A549 (cell line): ENCODE measurements around the gene ITGB1BP1. TPM values are rescaled to one million over a fixed set of nuclear protein-coding genes. Genes with fewer than 3 reads are reported as not detected.

Source experiments
- ATAC-seq, 2 experiments: fragments of 200-7000 bp in 1 of 2; fragments of >200 bp in 1 of 2; cut with Nextera tagmentation in 1 of 2; cut with Tn5 transposase in 1 of 2; 3 replicates each; pipeline versions ENCODE4 v1.8.0 to v1.9.1; 2018 to 2020; ENCODE audit warnings: mild to moderate bottlenecking in 1 of 2, moderate library complexity in 1 of 2
- CTCF ChIA-PET: fragments of 300-600 bp; sonication (Branson Sonifier 250); formaldehyde crosslinking; extraction: SDS; loops from one replicate; lab custom pipeline; 2021; ENCODE audit warnings: antibody characterized with exemption, inconsistent platforms; lab: Yijun Ruan, JAX
- POLR2A ChIA-PET: fragments of 350-600 bp; formaldehyde crosslinking; extraction: SDS; loops from one replicate; lab custom pipeline; 2021; ENCODE audit warnings: antibody characterized with exemption, inconsistent platforms; lab: Yijun Ruan, JAX
- DNase-seq, 2 experiments: peaks; one replicate each; pipeline versions ENCODE4 v3.0.0 to v3.0.0-alpha.2; 2011 to 2016; ENCODE audit warnings: low read depth in 1 of 2, low spot score in 1 of 2
- FAIRE-seq: peaks from 2 replicates; lab custom pipeline; 2011; peaks lifted over from hg19 to GRCh38; lab: Jason Lieb, UNC
- H3K27ac ChIP-seq, 2 experiments: fragments of >200 bp; sonication (Bioruptor Twin); formaldehyde crosslinking; 3 replicates each; pipeline ENCODE4 v1.5.1; 2016 to 2017
- H3K4me1 ChIP-seq: fragments of >200 bp; sonication (Bioruptor Twin); formaldehyde crosslinking; 3 replicates; pipeline ENCODE4 v1.6.1; 2016
- H3K4me2 ChIP-seq: fragments of >200 bp; sonication (Bioruptor Twin); formaldehyde crosslinking; 3 replicates; pipeline ENCODE4 v1.6.1; 2016
- H3K4me3 ChIP-seq: fragments of >200 bp; sonication (Bioruptor Twin); formaldehyde crosslinking; 3 replicates; pipeline ENCODE4 v1.5.1; 2016
- H3K9me3 ChIP-seq: fragments of >200 bp; sonication (Bioruptor Twin); formaldehyde crosslinking; 3 replicates; pipeline ENCODE4 v1.6.1; 2016
- CBX2 ChIP-seq: fragments of 200-600 bp; sonication (generic); IDR thresholded peaks from 2 replicates; pipeline ENCODE4 v1.6.1; 2016; ENCODE audit warnings: low read depth, mild to moderate bottlenecking, borderline replicate concordance
- CHD2 ChIP-seq: fragments of 150-350 bp; IDR thresholded peaks from 2 replicates; pipeline ENCODE4 v1.6.1; 2014; ENCODE audit warnings: low read length; ENCODE audit not compliant: partially characterized antibody
- CHD4 ChIP-seq: fragments of 200-600 bp; sonication (generic); IDR thresholded peaks from 2 replicates; pipeline ENCODE4 v1.6.1; 2016; ENCODE audit warnings: antibody characterized with exemption, mild to moderate bottlenecking, borderline replicate concordance
- EHF ChIP-seq: fragments of 250-450 bp; sonication (Bioruptor Pico); IDR thresholded peaks from 2 replicates; pipeline ENCODE4 v1.5.0; 2020; ENCODE audit warnings: mild to moderate bottlenecking
- EHMT2 ChIP-seq: fragments of 200-600 bp; sonication (generic); IDR thresholded peaks from 2 replicates; pipeline ENCODE4 v1.6.1; 2016; ENCODE audit warnings: antibody characterized with exemption, low read depth, mild to moderate bottlenecking, moderate library complexity
- EP300 ChIP-seq, 2 experiments: fragments of >200 bp; sonication (Bioruptor Twin); formaldehyde crosslinking; IDR thresholded peaks; 2 replicates in 1 of 2; 3 replicates in 1 of 2; pipeline ENCODE4 v1.6.1; 2016 to 2017
- ESRRA ChIP-seq: fragments of 150-350 bp; IDR thresholded peaks from 2 replicates; pipeline ENCODE4 v1.6.1; 2014; ENCODE audit warnings: mild to moderate bottlenecking, low read length, borderline replicate concordance
- FOSB ChIP-seq: fragments of 250-450 bp; sonication (Bioruptor Pico); IDR thresholded peaks from 2 replicates; pipeline ENCODE4 v1.5.0; 2020; ENCODE audit warnings: mild to moderate bottlenecking, moderate library complexity
- FOXS1 ChIP-seq: fragments of 250-450 bp; sonication (Bioruptor Pico); IDR thresholded peaks from 2 replicates; pipeline ENCODE4 v1.5.0; 2020; ENCODE audit warnings: mild to moderate bottlenecking, moderate library complexity
- GATA3 ChIP-seq: IDR thresholded peaks from 2 replicates; pipeline ENCODE4 v1.6.1; 2012; ENCODE audit warnings: borderline replicate concordance
- HDAC2 ChIP-seq: fragments of 200-600 bp; sonication (generic); IDR thresholded peaks from 2 replicates; pipeline ENCODE4 v1.6.1; 2016
- HEYL ChIP-seq: fragments of 250-450 bp; sonication (Bioruptor Pico); IDR thresholded peaks from 2 replicates; pipeline ENCODE4 v1.8.0; 2021; ENCODE audit warnings: mild to moderate bottlenecking, moderate library complexity
- HOXA7 ChIP-seq: fragments of 250-450 bp; sonication (Bioruptor Pico); IDR thresholded peaks from 2 replicates; pipeline ENCODE4 v1.5.0; 2020; ENCODE audit warnings: mild to moderate bottlenecking, moderate library complexity
- HOXB13 ChIP-seq: fragments of 250-450 bp; sonication (Bioruptor Pico); IDR thresholded peaks from 2 replicates; pipeline ENCODE4 v1.5.0; 2020; ENCODE audit warnings: low read depth, mild to moderate bottlenecking, moderate library complexity
- HOXB5 ChIP-seq: fragments of 250-450 bp; sonication (Bioruptor Pico); IDR thresholded peaks from 2 replicates; pipeline ENCODE4 v1.5.0; 2020; ENCODE audit warnings: mild to moderate bottlenecking, moderate library complexity
- JUN ChIP-seq, 2 experiments: fragments of >200 bp; sonication (Bioruptor Twin); formaldehyde crosslinking; IDR thresholded peaks; 2 replicates in 1 of 2; 3 replicates in 1 of 2; pipeline ENCODE4 v1.6.1; 2016 to 2017
- JUNB ChIP-seq: fragments of >200 bp; sonication (Bioruptor Twin); formaldehyde crosslinking; IDR thresholded peaks from 2 replicates; pipeline ENCODE4 v1.6.1; 2016
- KDM5A ChIP-seq: fragments of 200-600 bp; sonication (generic); IDR thresholded peaks from 2 replicates; pipeline ENCODE4 v1.6.1; 2016; ENCODE audit warnings: antibody characterized with exemption, mild to moderate bottlenecking
- MAZ ChIP-seq: fragments of 150-350 bp; IDR thresholded peaks from 2 replicates; pipeline ENCODE4 v1.6.1; 2014; ENCODE audit warnings: antibody characterized with exemption, low read depth, low read length, borderline replicate concordance
- NR3C1 ChIP-seq: fragments of >200 bp; sonication (Bioruptor Twin); formaldehyde crosslinking; IDR thresholded peaks from 3 replicates; pipeline ENCODE4 v1.6.1; 2017
- POLR2A ChIP-seq: IDR thresholded peaks from 2 replicates; pipeline ENCODE4 v1.6.1; 2012; ENCODE audit warnings: mild to moderate bottlenecking, low read length
- RAD21 ChIP-seq, 2 experiments: fragments of >200 bp in 1 of 2; sonication (Bioruptor Twin) in 1 of 2; formaldehyde crosslinking in 1 of 2; IDR thresholded peaks in 1 of 2; conservative IDR thresholded peaks in 1 of 2; 2 replicates in 1 of 2; 3 replicates in 1 of 2; pipeline ENCODE4 v1.6.1; 2012 to 2018; ENCODE audit warnings: inconsistent platforms in 1 of 2
- RNF2 ChIP-seq: fragments of 200-600 bp; sonication (generic); IDR thresholded peaks from 2 replicates; pipeline ENCODE4 v1.6.1; 2016; ENCODE audit warnings: low read depth, mild to moderate bottlenecking, antibody characterized with exemption, moderate library complexity, borderline replicate concordance
- TP53 ChIP-seq: fragments of 250-450 bp; sonication (Bioruptor Pico); IDR thresholded peaks from 2 replicates; pipeline ENCODE4 v1.5.0; 2021; ENCODE audit warnings: mild to moderate bottlenecking, moderate library complexity
- ZC3H11A ChIP-seq: fragments of 450-650 bp; IDR thresholded peaks from 2 replicates; pipeline ENCODE4 v1.6.1; 2014; ENCODE audit warnings: antibody characterized with exemption, mild to moderate bottlenecking
- ZFP36 ChIP-seq: fragments of 450-650 bp; IDR thresholded peaks from 2 replicates; pipeline ENCODE4 v1.6.1; 2014; ENCODE audit warnings: borderline replicate concordance; ENCODE audit not compliant: partially characterized antibody
- WGBS: methylation state at CpG from one replicate; pipeline ENCODE4 v1.1.6; 2017; ENCODE audit errors: missing lambda C conversion rate; 5-methylcytosine and 5-hydroxymethylcytosine counted together
- polyA plus RNA-seq, 4 experiments: library from polyadenylated mRNA; depleted of rRNA in 3 of 4; stranded (reverse); fragments of >200 nt; fragmentation: RNase III in 1 of 4; extraction: RNeasy Plus Mini Kit Qiagen cat#74134 plus additional on column Dnase treatment in 1 of 4; gene quantifications; 2 replicates in 3 of 4; 3 replicates in 1 of 4; pipeline ENCODE4 v1.2.3, GENCODE V29; 2011 to 2017
- TF ChIP-seq, protein P1 (sequence below): fragments of 200-600 bp; sonication (generic); IDR thresholded peaks from 2 replicates; pipeline ENCODE4 v1.6.1; 2016; ENCODE audit warnings: antibody characterized with exemption, mild to moderate bottlenecking, moderate library complexity
- TF ChIP-seq, protein P2 (sequence below): fragments of 250-450 bp; sonication (Bioruptor Pico); IDR thresholded peaks from 2 replicates; pipeline ENCODE4 v1.5.0; 2021; ENCODE audit warnings: mild to moderate bottlenecking, moderate library complexity, borderline replicate concordance
- TF ChIP-seq, protein P3 (sequence below): fragments of 150-350 bp; IDR thresholded peaks from 2 replicates; pipeline ENCODE4 v1.6.1; 2014; ENCODE audit warnings: low read depth, mild to moderate bottlenecking, low read length

ITGB1BP1 gene
- polyA plus RNA-seq, 2 of the 4 experiments (the other 2 are of a cell fraction) = 99.3 to 136 TPM

DNA sequence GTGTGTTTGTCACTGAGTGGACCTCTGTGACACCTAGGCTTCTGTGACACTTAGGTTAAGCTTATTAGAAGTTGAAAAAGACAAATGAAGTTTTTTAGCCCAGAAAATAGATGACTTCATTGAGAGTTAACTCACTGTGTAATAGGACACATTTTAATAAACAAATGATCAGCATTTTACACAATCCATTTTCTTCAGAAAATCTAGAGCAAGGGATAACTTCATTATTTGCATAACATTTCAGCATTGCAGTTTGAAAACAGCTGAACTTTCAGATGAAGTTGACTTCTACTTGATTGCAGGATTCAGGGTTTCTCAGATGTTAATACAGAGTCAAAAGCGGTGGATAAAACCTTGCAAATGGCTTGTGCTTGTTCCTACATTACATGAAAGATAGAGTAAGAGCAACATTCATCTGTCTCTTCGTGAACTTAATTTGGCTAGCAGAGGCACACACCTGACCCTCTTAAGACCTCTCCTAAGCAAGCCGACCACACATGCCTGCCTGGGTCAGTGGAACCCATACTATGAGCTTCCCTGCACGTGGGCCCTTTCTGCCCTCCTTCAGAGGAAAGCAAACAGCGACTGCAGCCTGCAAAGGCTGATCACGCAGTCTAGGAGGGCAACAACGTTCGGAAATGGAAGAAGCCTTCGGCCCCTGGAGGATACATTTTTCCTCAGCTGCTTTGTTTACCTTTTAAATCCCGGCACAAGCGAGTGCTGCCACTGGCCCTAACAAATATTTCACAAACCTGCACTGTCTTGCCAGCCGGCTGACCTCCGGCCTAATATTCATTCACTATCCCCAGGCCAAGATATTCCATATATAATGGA is 16.6 kb downstream of the ITGB1BP1 start:
- ATAC-seq (no peak), FAIRE-seq (no peak), DNase-seq (no peak)
- Histone ChIP-seq H3K4me3 (no peak overlapping the region), H3K4me1 (peaks cover 14% of the 10 kb centered on the region; the same call in 2 of the 3 replicates), H3K9me3 (no peaks in the 10 kb centered on the region), H3K4me2 (no peak overlapping the region), H3K27ac (no peak overlapping the region)
- WGBS = 80% methylated on average over 13 of the region's 13 CpGs
- ChIA-PET CTCF (interaction anchor here (1.3 kb wide), 1 partner anchor 264 kb away, joined by 3 read pairs; no protein-coding TSS in a partner anchor), POLR2A (no interaction called here)
- TF ChIP-seq HEYL (CRISPR knock-in tag) (no peak), CHD4 (no peak), NR3C1 (no peak), EP300 (IDR thresholded peaks at IDR 0.05) (no peak), FOSB (CRISPR knock-in tag) (no peak), MAZ (no peak), CBX2 (no peak)
- TF ChIP-seq, protein P1, sequence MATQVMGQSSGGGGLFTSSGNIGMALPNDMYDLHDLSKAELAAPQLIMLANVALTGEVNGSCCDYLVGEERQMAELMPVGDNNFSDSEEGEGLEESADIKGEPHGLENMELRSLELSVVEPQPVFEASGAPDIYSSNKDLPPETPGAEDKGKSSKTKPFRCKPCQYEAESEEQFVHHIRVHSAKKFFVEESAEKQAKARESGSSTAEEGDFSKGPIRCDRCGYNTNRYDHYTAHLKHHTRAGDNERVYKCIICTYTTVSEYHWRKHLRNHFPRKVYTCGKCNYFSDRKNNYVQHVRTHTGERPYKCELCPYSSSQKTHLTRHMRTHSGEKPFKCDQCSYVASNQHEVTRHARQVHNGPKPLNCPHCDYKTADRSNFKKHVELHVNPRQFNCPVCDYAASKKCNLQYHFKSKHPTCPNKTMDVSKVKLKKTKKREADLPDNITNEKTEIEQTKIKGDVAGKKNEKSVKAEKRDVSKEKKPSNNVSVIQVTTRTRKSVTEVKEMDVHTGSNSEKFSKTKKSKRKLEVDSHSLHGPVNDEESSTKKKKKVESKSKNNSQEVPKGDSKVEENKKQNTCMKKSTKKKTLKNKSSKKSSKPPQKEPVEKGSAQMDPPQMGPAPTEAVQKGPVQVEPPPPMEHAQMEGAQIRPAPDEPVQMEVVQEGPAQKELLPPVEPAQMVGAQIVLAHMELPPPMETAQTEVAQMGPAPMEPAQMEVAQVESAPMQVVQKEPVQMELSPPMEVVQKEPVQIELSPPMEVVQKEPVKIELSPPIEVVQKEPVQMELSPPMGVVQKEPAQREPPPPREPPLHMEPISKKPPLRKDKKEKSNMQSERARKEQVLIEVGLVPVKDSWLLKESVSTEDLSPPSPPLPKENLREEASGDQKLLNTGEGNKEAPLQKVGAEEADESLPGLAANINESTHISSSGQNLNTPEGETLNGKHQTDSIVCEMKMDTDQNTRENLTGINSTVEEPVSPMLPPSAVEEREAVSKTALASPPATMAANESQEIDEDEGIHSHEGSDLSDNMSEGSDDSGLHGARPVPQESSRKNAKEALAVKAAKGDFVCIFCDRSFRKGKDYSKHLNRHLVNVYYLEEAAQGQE = no peak

DNA sequence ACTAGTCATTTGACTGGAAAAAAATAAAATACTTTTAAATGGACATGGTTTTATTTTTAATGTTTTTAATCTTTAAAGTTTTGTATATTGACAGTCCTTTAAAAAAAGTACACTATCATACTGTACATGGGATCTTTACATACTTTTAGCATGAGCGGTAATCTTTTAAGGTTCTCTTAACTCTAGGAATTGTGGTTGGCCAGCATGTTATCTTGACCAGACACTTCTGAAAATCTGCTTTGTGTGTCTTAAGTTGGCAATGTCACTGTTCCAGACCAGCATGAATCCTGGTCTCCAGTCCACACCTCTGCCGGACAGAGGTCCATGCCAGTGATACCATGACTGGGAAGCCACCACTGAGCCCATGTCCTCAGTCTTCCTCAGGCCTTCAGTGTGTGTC is 17.7 kb downstream of the ITGB1BP1 start:
- FAIRE-seq (no peak), ATAC-seq (no peak), DNase-seq (no peak)
- POLR2A ChIA-PET = no interaction called here
- no peak overlapping the region for H3K4me3 ChIP-seq
- H3K27ac ChIP-seq = no peak overlapping the region
- no peak overlapping the region for H3K4me2 ChIP-seq
- peaks cover 16% of the 10 kb centered on the region; the same call in 2 of the 3 replicates for H3K4me1 ChIP-seq
- CTCF ChIA-PET = interaction anchor here (1.3 kb wide), 1 partner anchor 263 kb away, joined by 3 read pairs; no protein-coding TSS in a partner anchor
- no peak for TF ChIP-seq HDAC2
- no peak for TF ChIP-seq KDM5A
- TF ChIP-seq, protein P2, sequence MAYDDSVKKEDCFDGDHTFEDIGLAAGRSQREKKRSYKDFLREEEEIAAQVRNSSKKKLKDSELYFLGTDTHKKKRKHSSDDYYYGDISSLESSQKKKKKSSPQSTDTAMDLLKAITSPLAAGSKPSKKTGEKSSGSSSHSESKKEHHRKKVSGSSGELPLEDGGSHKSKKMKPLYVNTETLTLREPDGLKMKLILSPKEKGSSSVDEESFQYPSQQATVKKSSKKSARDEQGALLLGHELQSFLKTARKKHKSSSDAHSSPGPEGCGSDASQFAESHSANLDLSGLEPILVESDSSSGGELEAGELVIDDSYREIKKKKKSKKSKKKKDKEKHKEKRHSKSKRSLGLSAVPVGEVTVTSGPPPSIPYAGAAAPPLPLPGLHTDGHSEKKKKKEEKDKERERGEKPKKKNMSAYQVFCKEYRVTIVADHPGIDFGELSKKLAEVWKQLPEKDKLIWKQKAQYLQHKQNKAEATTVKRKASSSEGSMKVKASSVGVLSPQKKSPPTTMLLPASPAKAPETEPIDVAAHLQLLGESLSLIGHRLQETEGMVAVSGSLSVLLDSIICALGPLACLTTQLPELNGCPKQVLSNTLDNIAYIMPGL (CRISPR knock-in tag) = no peak
- TF ChIP-seq CHD2 = no peak
- no peak for TF ChIP-seq EHF (CRISPR knock-in tag)
- WGBS = 95% methylated on average over 2 of the region's 2 CpGs
- no peaks in the 10 kb centered on the region for H3K9me3 ChIP-seq

DNA sequence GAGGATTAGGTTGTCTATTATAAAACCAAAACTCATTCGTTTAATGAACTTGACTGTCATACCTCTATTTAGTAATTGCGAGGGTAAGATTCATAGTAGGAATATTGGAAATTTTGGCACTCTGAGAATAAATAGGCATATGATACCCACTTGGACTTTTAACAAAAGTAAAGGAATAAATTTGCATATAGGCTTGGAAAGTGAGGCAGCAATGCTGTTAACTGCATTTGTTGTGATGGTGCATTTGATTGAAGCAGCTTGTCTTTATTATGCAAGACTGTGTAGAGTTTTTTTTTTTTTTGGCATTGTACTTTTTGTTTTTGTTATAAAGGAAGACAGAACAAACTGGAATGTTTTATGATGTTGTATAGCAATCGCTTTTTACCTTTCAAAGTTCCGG is 18.9 kb downstream of the ITGB1BP1 start:
- DNase-seq = no peak
- H3K9me3 ChIP-seq = no peaks in the 10 kb centered on the region
- FAIRE-seq = no peak
- no peak overlapping the region for H3K27ac ChIP-seq
- no peak overlapping the region for H3K4me2 ChIP-seq
- no peak for ATAC-seq
- no peak overlapping the region for H3K4me3 ChIP-seq
- H3K4me1 ChIP-seq = peaks cover 21% of the 10 kb centered on the region; the same call in 2 of the 3 replicates
- ChIA-PET POLR2A (no interaction called here), CTCF (interaction anchor here (0.6 to 1.3 kb wide), 5 partner anchors 200 to 1470 kb away, joined by 3 to 4 read pairs (median 3); no protein-coding TSS in a partner anchor)
- WGBS = 89% methylated on average over 4 of the region's 4 CpGs
- TF ChIP-seq ZFP36 (no peak), HOXB13 (CRISPR knock-in tag) (no peak), JUNB (no peak), ZC3H11A (no peak), RNF2 (no peak), GATA3 (no peak), TP53 (CRISPR knock-in tag) (no peak), ESRRA (no peak), JUN (IDR thresholded peaks at IDR 0.05) (no peak), KDM5A (no peak), POLR2A (no peak), HOXA7 (CRISPR knock-in tag) (no peak), HOXB5 (no peak), EHMT2 (no peak), RAD21 (conservative IDR thresholded peaks at IDR 0.05 in 1 of 2, IDR thresholded peaks at IDR 0.05 in 1 of 2) (no peak), FOXS1 (no peak)
- TF ChIP-seq, protein P3, sequence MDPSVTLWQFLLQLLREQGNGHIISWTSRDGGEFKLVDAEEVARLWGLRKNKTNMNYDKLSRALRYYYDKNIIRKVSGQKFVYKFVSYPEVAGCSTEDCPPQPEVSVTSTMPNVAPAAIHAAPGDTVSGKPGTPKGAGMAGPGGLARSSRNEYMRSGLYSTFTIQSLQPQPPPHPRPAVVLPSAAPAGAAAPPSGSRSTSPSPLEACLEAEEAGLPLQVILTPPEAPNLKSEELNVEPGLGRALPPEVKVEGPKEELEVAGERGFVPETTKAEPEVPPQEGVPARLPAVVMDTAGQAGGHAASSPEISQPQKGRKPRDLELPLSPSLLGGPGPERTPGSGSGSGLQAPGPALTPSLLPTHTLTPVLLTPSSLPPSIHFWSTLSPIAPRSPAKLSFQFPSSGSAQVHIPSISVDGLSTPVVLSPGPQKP = no peak
